ENCODE results near the gene SPEG.

GRCh38 chr2:219426068-219426443, 8.6 kb upstream of the SPEG start:
- no peak for TF ChIP-seq EZH2 (IDR thresholded peaks at IDR 0.05; ENCODE audit: low read length)
- no peak for TF ChIP-seq CTCF (optimal IDR thresholded peaks at IDR 0.05 in 1 of 3, IDR thresholded peaks at IDR 0.05 in 1 of 3, conservative IDR thresholded peaks at IDR 0.05 in 1 of 3; ENCODE audit: extremely low read depth in 1 of 3, insufficient read depth in 2 of 3, low read length in 3 of 3)
